Kidney epithelial cell (primary cell): ENCODE data around the gene ASIC3. TPM values are rescaled to one million over a fixed set of nuclear protein-coding genes. Genes with fewer than 3 reads are reported as not detected.
"Not testable (repeated sequence)": the region's sequence is repeated elsewhere in the genome, so short reads cannot be mapped to it uniquely, and the experiment has no call there.

ENCODE experiments used
- DNase-seq: peaks from one replicate; pipeline ENCODE4 v3.0.0-alpha.2; 2010; ENCODE audit warnings: low read depth
- H3K27me3 ChIP-seq: 2 replicates; pipeline ENCODE4 v1.6.0; 2011; ENCODE audit warnings: low read length; ENCODE audit not compliant: control insufficient read depth, insufficient read depth
- H3K36me3 ChIP-seq: 2 replicates; pipeline ENCODE4 v1.5.1; 2011; ENCODE audit warnings: low read length; ENCODE audit not compliant: control insufficient read depth, insufficient read depth
- H3K4me3 ChIP-seq: 2 replicates; pipeline ENCODE4 v1.5.1; 2011; ENCODE audit warnings: low read depth, mild to moderate bottlenecking, control low read depth, low read length
- CTCF ChIP-seq: IDR thresholded peaks from 2 replicates; pipeline ENCODE4 v1.5.1; 2011; ENCODE audit warnings: mild to moderate bottlenecking, moderate library complexity, low read length, control low read depth, inconsistent platforms; ENCODE audit not compliant: insufficient read depth, poor library complexity, severe bottlenecking
- total RNA-seq: library from RNA; depleted of rRNA; stranded (reverse); fragments of >200 nt; gene quantifications from 2 replicates; pipeline ENCODE4 v1.2.3, GENCODE V29; 2015

ASIC3 gene
- total RNA-seq, 1 donor from 2014 or later: 0.04 TPM

GRCh38 chr7:151025924-151026671 lies 22.2 kb upstream of the ASIC3 start:
- DNase-seq: no peak
- Histone ChIP-seq H3K4me3 (no peak overlapping the region), H3K27me3 (no peaks in the 10 kb centered on the region), H3K36me3 (no peaks in the 10 kb centered on the region)
- TF ChIP-seq CTCF: no peak

GRCh38 chr7:151026771-151027727 lies 21.3 kb upstream of the ASIC3 start:
- not testable (repeated sequence) for H3K36me3 ChIP-seq, H3K27me3 ChIP-seq, H3K4me3 ChIP-seq, DNase-seq

GRCh38 chr7:151027728-151028130 lies 20.6 kb upstream of the ASIC3 start:
- DNase-seq, H3K27me3 ChIP-seq, H3K36me3 ChIP-seq: not testable (repeated sequence)
- H3K4me3 ChIP-seq: peak overlapping the region; percentile 38

- peak; percentile 35 for TF ChIP-seq CTCF
- no peaks in the 10 kb centered on the region for H3K27me3 ChIP-seq
- no peaks in the 10 kb centered on the region for H3K36me3 ChIP-seq
- H3K4me3 ChIP-seq: peak within 1 kb of the TSS; percentile 71
- DNase-seq: peak; percentile 96
These were observed 20.0 kb upstream of the ASIC3 start, which contains the start of gene ABCB8 for GRCh38 chr7:151028131-151028947. ABCB8 (plus strand) TSS chr7:151028450; CDS start chr7:151028516, 66 bp downstream.

- TF ChIP-seq CTCF: no peak
- DNase-seq: no peak
- peak overlapping the region; percentile 71 for H3K4me3 ChIP-seq
- H3K27me3 ChIP-seq: no peaks in the 10 kb centered on the region
- no peaks in the 10 kb centered on the region for H3K36me3 ChIP-seq
These were observed 19.3 kb upstream of the ASIC3 start for GRCh38 chr7:151028948-151029501.

GRCh38 chr7:151031011-151031410 lies 17.3 kb upstream of the ASIC3 start:
- H3K27me3 ChIP-seq: no peaks in the 10 kb centered on the region
- no peaks in the 10 kb centered on the region for H3K36me3 ChIP-seq
- H3K4me3 ChIP-seq: no peak overlapping the region
- no peak for DNase-seq
- TF ChIP-seq CTCF: no peak
